H1 (cell line): ENCODE measurements around the gene PTH1R. TPM values are rescaled to one million over a fixed set of nuclear protein-coding genes. Genes with fewer than 3 reads are reported as not detected.

ENCODE experiments used
- CTCF ChIA-PET: fragments of 300-600 bp; sonication (Branson Sonifier 250); formaldehyde crosslinking; loops from one replicate; lab custom pipeline; 2021; ENCODE audit not compliant: partially characterized antibody; lab: Charles Lee
- POLR2A ChIA-PET: fragments of 300-600 bp; sonication (Branson Sonifier 250); formaldehyde crosslinking; loops from one replicate; lab custom pipeline; 2021; ENCODE audit warnings: inconsistent platforms; ENCODE audit not compliant: partially characterized antibody; lab: Charles Lee
- DNase-seq, 2 experiments: peaks; one replicate each; pipeline versions ENCODE4 v3.0.0 to v3.0.0-alpha.2; 2010 to 2022; ENCODE audit warnings: low spot score in 2 of 2, low read depth in 1 of 2, mixed read lengths in 1 of 2
- FAIRE-seq: peaks from 2 replicates; lab custom pipeline; 2011; peaks lifted over from hg19 to GRCh38; lab: Jason Lieb, UNC
- H2AFZ ChIP-seq: 2 replicates; pipeline ENCODE4 v1.8.1; 2012; ENCODE audit warnings: low read length, inconsistent platforms
- H2AK5ac ChIP-seq: 2 replicates; pipeline ENCODE4 v1.6.1; 2013; ENCODE audit warnings: low read depth, low read length
- H2BK120ac ChIP-seq: replicated peaks from 2 replicates; pipeline ENCODE3; 2013; ENCODE audit warnings: low read depth, low read length, inconsistent platforms
- H2BK12ac ChIP-seq: 2 replicates; pipeline ENCODE4 v1.6.1; 2013; ENCODE audit warnings: low read depth, low read length
- H2BK15ac ChIP-seq: 2 replicates; pipeline ENCODE4 v1.6.1; 2013; ENCODE audit warnings: low read length
- H2BK20ac ChIP-seq: 2 replicates; pipeline ENCODE4 v1.6.1; 2013; ENCODE audit warnings: low read length
- H2BK5ac ChIP-seq: 2 replicates; pipeline ENCODE4 v1.6.1; 2013; ENCODE audit warnings: low read depth, low read length
- H3K14ac ChIP-seq: 2 replicates; pipeline ENCODE4 v1.6.1; 2013; ENCODE audit warnings: inconsistent platforms; ENCODE audit not compliant: insufficient read length
- H3K18ac ChIP-seq: 2 replicates; pipeline ENCODE4 v1.6.1; 2013; ENCODE audit warnings: low read length; ENCODE audit errors: extremely low read depth
- H3K23ac ChIP-seq: 2 replicates; pipeline ENCODE4 v1.6.1; 2013; ENCODE audit warnings: inconsistent platforms; ENCODE audit not compliant: insufficient read length
- H3K23me2 ChIP-seq: 2 replicates; pipeline ENCODE4 v1.6.1; 2013; ENCODE audit warnings: low read depth, low read length
- H3K27ac ChIP-seq: 2 replicates; pipeline ENCODE4 v1.6.1; 2011; ENCODE audit warnings: low read depth, low read length, inconsistent platforms
- H3K27me3 ChIP-seq, 4 experiments: replicated peaks in 1 of 4; 1 replicate in 1 of 4; 2 replicates in 3 of 4; pipeline versions ENCODE4 v1.6.1 to v1.8.1; 2011 to 2013; ENCODE audit warnings: low read length in 3 of 4, mild to moderate bottlenecking in 3 of 4, inconsistent platforms in 2 of 4, mixed read lengths in 2 of 4, moderate library complexity in 1 of 4; ENCODE audit not compliant: control insufficient read depth in 3 of 4, insufficient read depth in 3 of 4; ENCODE audit errors: extremely low read depth in 1 of 4
- H3K36me3 ChIP-seq, 4 experiments: 2 replicates each; pipeline versions ENCODE4 v1.6.1 to v1.8.1; 2011 to 2013; ENCODE audit warnings: mild to moderate bottlenecking in 4 of 4, low read length in 3 of 4, moderate library complexity in 2 of 4, control low read depth in 1 of 4, inconsistent platforms in 1 of 4; ENCODE audit not compliant: insufficient read depth in 4 of 4, control insufficient read depth in 2 of 4
- H3K4ac ChIP-seq: replicated peaks from 2 replicates; pipeline ENCODE3; 2013; ENCODE audit warnings: low read length, low read depth, mixed read lengths, inconsistent platforms; ENCODE audit not compliant: insufficient read length
- H3K4me1 ChIP-seq, 4 experiments: replicated peaks in 1 of 4; 1 replicate in 1 of 4; 2 replicates in 3 of 4; pipeline versions ENCODE4 v1.6.1 to v1.8.1; 2011 to 2013; ENCODE audit warnings: low read length in 3 of 4, inconsistent platforms in 2 of 4, mixed read lengths in 1 of 4; ENCODE audit not compliant: insufficient read depth in 4 of 4, control insufficient read depth in 3 of 4
- H3K4me2 ChIP-seq, 2 experiments: 2 replicates each; pipeline versions ENCODE4 v1.6.1 to v1.8.1; 2011 to 2013; ENCODE audit warnings: low read depth in 2 of 2, low read length in 2 of 2, control low read depth in 1 of 2, inconsistent platforms in 1 of 2, mild to moderate bottlenecking in 1 of 2; ENCODE audit not compliant: insufficient read depth in 1 of 2
- H3K4me3 ChIP-seq, 4 experiments: fragments of 200-600, 300-600 bp in 1 of 4; sonication (generic), shearing (Covaris generic), sonication (Bioruptor Twin) in 1 of 4; 2 replicates each; pipeline versions ENCODE4 v1.5.1 to v1.8.1; 2011 to 2016; ENCODE audit warnings: low read length in 4 of 4, low read depth in 3 of 4, control low read depth in 2 of 4, inconsistent platforms in 2 of 4, mild to moderate bottlenecking in 2 of 4, mixed read lengths in 1 of 4, moderate library complexity in 1 of 4; ENCODE audit not compliant: insufficient read depth in 2 of 4; ENCODE audit errors: extremely low read depth in 1 of 4
- H3K56ac ChIP-seq: replicated peaks from 2 replicates; pipeline ENCODE3; 2013; ENCODE audit warnings: low read depth, mild to moderate bottlenecking, mixed read lengths, low read length, inconsistent platforms; ENCODE audit not compliant: insufficient read length
- H3K79me1 ChIP-seq: 2 replicates; pipeline ENCODE4 v1.6.1; 2013; ENCODE audit warnings: low read depth, low read length, control low read depth
- H3K79me2 ChIP-seq, 2 experiments: 2 replicates each; pipeline versions ENCODE4 v1.6.1 to v1.8.1; 2012 to 2013; ENCODE audit warnings: low read length in 2 of 2, mild to moderate bottlenecking in 2 of 2, inconsistent platforms in 1 of 2; ENCODE audit not compliant: insufficient read depth in 2 of 2, control insufficient read depth in 1 of 2
- H3K9ac ChIP-seq, 4 experiments: replicated peaks in 1 of 4; 1 replicate in 1 of 4; 2 replicates in 3 of 4; pipeline versions ENCODE4 v1.6.1 to v1.8.1; 2011 to 2013; ENCODE audit warnings: low read depth in 3 of 4, low read length in 3 of 4, control low read depth in 2 of 4, mild to moderate bottlenecking in 2 of 4, moderate library complexity in 2 of 4, inconsistent platforms in 1 of 4; ENCODE audit errors: extremely low read depth in 1 of 4
- H3K9me3 ChIP-seq, 2 experiments: 2 replicates each; pipeline versions ENCODE4 v1.6.1 to v1.8.1; 2012 to 2013; ENCODE audit warnings: mild to moderate bottlenecking in 2 of 2, moderate library complexity in 2 of 2, control low read depth in 1 of 2, inconsistent platforms in 1 of 2, low read depth in 1 of 2, low read length in 1 of 2, mixed read lengths in 1 of 2; ENCODE audit not compliant: insufficient read depth in 2 of 2
- H4K20me1 ChIP-seq, 2 experiments: replicated peaks in 1 of 2; 2 replicates each; pipeline versions ENCODE3 to v1.8.1; 2011 to 2013; ENCODE audit warnings: inconsistent platforms in 2 of 2, low read length in 2 of 2, mild to moderate bottlenecking in 1 of 2; ENCODE audit not compliant: insufficient read depth in 2 of 2, control insufficient read depth in 1 of 2
- H4K5ac ChIP-seq: 2 replicates; pipeline ENCODE4 v1.6.1; 2013; ENCODE audit warnings: low read length, low read depth, mixed read lengths, inconsistent platforms; ENCODE audit not compliant: insufficient read length
- H4K8ac ChIP-seq: 2 replicates; pipeline ENCODE4 v1.8.0; 2013; ENCODE audit warnings: mild to moderate bottlenecking, moderate library complexity, low read length, inconsistent platforms; ENCODE audit not compliant: insufficient read depth; ENCODE audit errors: extremely low read depth
- H4K91ac ChIP-seq: replicated peaks from 2 replicates; pipeline ENCODE3; 2013; ENCODE audit warnings: low read length, mixed read lengths, inconsistent platforms; ENCODE audit not compliant: insufficient read length
- CBX5 ChIP-seq: fragments of 300-800, 300-1000 bp; sonication (generic); IDR thresholded peaks from 2 replicates; pipeline ENCODE4 v1.7.1; 2016; ENCODE audit warnings: antibody characterized with exemption, low read length, low read depth
- GTF2F1 ChIP-seq: IDR thresholded peaks from 2 replicates; pipeline ENCODE4 v1.6.1; 2012; ENCODE audit warnings: low read depth, low read length, improper control_type of control experiment, borderline replicate concordance
- POLR2AphosphoS5 ChIP-seq: IDR thresholded peaks from 2 replicates; pipeline ENCODE4 v1.6.1; 2011; ENCODE audit warnings: low read depth, low read length
- POU5F1 ChIP-seq: IDR thresholded peaks from 2 replicates; pipeline ENCODE4 v1.6.1; 2011; ENCODE audit warnings: low read depth, mild to moderate bottlenecking, low read length, moderate library complexity
- SIX5 ChIP-seq: IDR thresholded peaks from 2 replicates; pipeline ENCODE4 v1.6.1; 2011; ENCODE audit warnings: mild to moderate bottlenecking, low read depth, low read length
- TAF1 ChIP-seq: IDR thresholded peaks from 2 replicates; pipeline ENCODE4 v1.6.1; 2011; ENCODE audit warnings: mild to moderate bottlenecking, low read depth, low read length
- YY1 ChIP-seq: IDR thresholded peaks from 2 replicates; pipeline ENCODE4 v1.6.1; 2011; ENCODE audit warnings: low read depth, mild to moderate bottlenecking, low read length
- WGBS, 2 experiments: shearing (Covaris generic) in 1 of 2; methylation state at CpG; one replicate each; pipeline versions ENCODE4 v1.1.6 to v1.1.7; 2013 to 2015; ENCODE audit warnings: low lambda C conversion rate in 2 of 2, mixed read lengths in 2 of 2, inconsistent platforms in 1 of 2, low coverage in 1 of 2, missing lambda C conversion rate in 1 of 2; ENCODE audit not compliant: insufficient replicate concordance in 2 of 2, insufficient coverage in 1 of 2, insufficient read length in 1 of 2; ENCODE audit errors: extremely low coverage in 1 of 2, missing lambda C conversion rate in 1 of 2; 5-methylcytosine and 5-hydroxymethylcytosine counted together
- polyA plus RNA-seq, 7 experiments: library from polyadenylated mRNA; depleted of rRNA in 3 of 7; stranded (reverse) in 5 of 7; unstranded in 2 of 7; fragments of >200 nt in 5 of 7; fragments of 200-250 nt in 2 of 7; gene quantifications; 1 replicate in 5 of 7; 2 replicates in 1 of 7; 4 replicates in 1 of 7; pipeline versions ENCODE4 v1.2.1 to v1.2.3, GENCODE V29; 2011 to 2013; ENCODE audit warnings: missing spikeins in 2 of 7, mixed read lengths in 2 of 7
- total RNA-seq: library from RNA; stranded (reverse); fragmentation: NEBNext Ultra II Directional; extraction: Animal tissue kit (Norgen Biotek cat#: 25700); gene quantifications from 2 replicates; pipeline ENCODE4 v1.2.1, GENCODE V29; 2021
- TF ChIP-seq, protein P1 (sequence below): IDR thresholded peaks from 2 replicates; pipeline ENCODE4 v1.6.1; 2012; ENCODE audit warnings: inconsistent platforms

The PTH1R gene
- total and polyA plus RNA-seq, 2 of the 8 experiments (the other 6 are each of a cell fraction or from before 2014, with no cell fraction given), result 0.57 to 1.5 TPM

DNA sequence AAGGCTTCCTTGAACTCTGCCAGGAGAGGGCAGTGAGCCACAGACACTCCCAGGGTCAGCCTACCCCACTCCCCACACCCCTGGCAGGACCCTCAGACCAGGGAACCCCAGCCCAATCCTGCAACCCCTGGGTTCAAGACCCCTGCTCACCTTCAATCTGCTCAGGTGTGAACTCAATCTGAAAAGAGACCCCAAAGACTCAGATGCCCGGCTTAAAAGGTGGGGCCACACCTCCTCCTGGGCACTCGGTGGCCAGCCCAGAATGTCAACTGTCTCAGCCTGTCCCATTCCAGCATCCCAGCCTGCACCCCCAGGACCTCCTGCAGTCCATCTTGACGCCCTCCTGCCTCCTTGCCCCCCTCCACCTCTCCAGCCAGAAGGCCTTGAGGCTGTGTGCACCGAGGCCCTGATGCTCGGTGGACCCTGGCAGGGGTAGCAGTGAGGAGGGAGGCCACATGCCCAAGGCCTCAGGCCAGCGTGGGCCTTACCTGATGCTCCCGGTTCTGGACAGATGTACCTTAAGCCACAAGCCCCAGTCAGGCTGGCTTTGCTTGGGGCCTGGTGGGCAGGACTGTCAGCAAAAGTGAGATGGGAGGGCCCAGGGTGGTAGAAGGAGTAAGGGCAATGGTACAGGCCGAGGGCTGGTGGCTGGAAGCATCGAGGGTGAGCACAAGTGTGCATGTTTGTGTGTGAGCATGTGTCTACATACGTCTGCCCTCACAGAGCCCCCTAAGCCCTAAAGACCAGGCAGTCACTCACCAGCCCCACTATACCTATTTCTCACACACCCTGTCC is 16.5 kb upstream of the PTH1R start:
- DNase-seq (no peak), FAIRE-seq (no peak)
- Histone ChIP-seq H3K9ac (no peak overlapping the region), H4K8ac (no peak overlapping the region; the same call in 1 of the 2 replicates), H3K4me3 (no peak overlapping the region), H2BK20ac (no peak overlapping the region), H2BK5ac (no peak overlapping the region), H3K4ac (no peak overlapping the region), H2AFZ (no peak overlapping the region), H2BK15ac (no peak overlapping the region), H3K9me3 (no peaks in the 10 kb centered on the region), H3K79me1 (no peaks in the 10 kb centered on the region), H3K56ac (no peak overlapping the region), H3K4me1 (no peaks in the 10 kb centered on the region; a peak in 2 of 7 replicates), H3K27me3 (peaks cover 0 to 6% (median 2%) of the 10 kb centered on the region in 4 experiments; a peak in 3 of 7 replicates), H3K14ac (no peak overlapping the region), H4K5ac (no peak overlapping the region), H3K4me2 (no peak overlapping the region), H3K23me2 (0 out of 2 replicates have a peak, but pooled peaks cover 1% of the 10 kb centered on the region), H3K27ac (no peak overlapping the region), H3K23ac (no peak overlapping the region), H2AK5ac (no peak overlapping the region), H2BK120ac (no peak overlapping the region), H4K20me1 (no peaks in the 10 kb centered on the region), H3K36me3 (no peaks in the 10 kb centered on the region), H4K91ac (no peak overlapping the region), H3K18ac (no peak overlapping the region), H3K79me2 (no peaks in the 10 kb centered on the region), H2BK12ac (no peak overlapping the region)
- no peak for TF ChIP-seq SIX5
- TF ChIP-seq, protein P1, sequence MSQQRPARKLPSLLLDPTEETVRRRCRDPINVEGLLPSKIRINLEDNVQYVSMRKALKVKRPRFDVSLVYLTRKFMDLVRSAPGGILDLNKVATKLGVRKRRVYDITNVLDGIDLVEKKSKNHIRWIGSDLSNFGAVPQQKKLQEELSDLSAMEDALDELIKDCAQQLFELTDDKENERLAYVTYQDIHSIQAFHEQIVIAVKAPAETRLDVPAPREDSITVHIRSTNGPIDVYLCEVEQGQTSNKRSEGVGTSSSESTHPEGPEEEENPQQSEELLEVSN, result no peak
- no peak for TF ChIP-seq CBX5
- TF ChIP-seq YY1, result no peak
- TF ChIP-seq POU5F1, result no peak
- TF ChIP-seq TAF1, result no peak
- no peak for TF ChIP-seq GTF2F1
- TF ChIP-seq POLR2AphosphoS5, result no peak
- WGBS, 2 experiments, result 94% methylated on average over 10 of the region's 10 CpGs; no CpG with 5 or more reads in 1 of the 2 experiments
- POLR2A ChIA-PET, result interaction anchor here (1.5 kb wide), 1 partner anchor 15 kb away, joined by 5 read pairs; no protein-coding TSS in a partner anchor
- CTCF ChIA-PET, result interaction anchor here (1.0 to 3.4 kb wide), 5 partner anchors 11 to 142 kb away, joined by 3 to 15 read pairs (median 5); no protein-coding TSS in a partner anchor
